Keratinocyte (primary cell): ENCODE measurements around the gene CCDC175. TPM values are rescaled to one million over a fixed set of nuclear protein-coding genes. Genes with fewer than 3 reads are reported as not detected.

Source experiments
- DNase-seq: peaks from one replicate; pipeline ENCODE4 v3.0.0-alpha.2; 2011; ENCODE audit warnings: low read depth, missing footprints, low spot score
- FAIRE-seq: peaks from 2 replicates; lab custom pipeline; 2011; peaks lifted over from hg19 to GRCh38; lab: Jason Lieb, UNC
- H2AFZ ChIP-seq: 2 replicates; pipeline ENCODE4 v1.6.0; 2012; ENCODE audit warnings: low read length, control low read depth, inconsistent platforms; ENCODE audit not compliant: control insufficient read depth
- H3K27ac ChIP-seq: 2 replicates; pipeline ENCODE4 v1.5.1; 2011; ENCODE audit warnings: low read length; ENCODE audit not compliant: control insufficient read depth, insufficient read depth
- H3K27me3 ChIP-seq: 3 replicates; pipeline ENCODE4 v1.6.0; 2011; ENCODE audit warnings: low read length; ENCODE audit not compliant: control insufficient read depth, insufficient read depth; ENCODE audit errors: extremely low read depth
- H3K36me3 ChIP-seq, 2 experiments: 2 replicates in 1 of 2; 3 replicates in 1 of 2; pipeline ENCODE4 v1.5.1; 2011; ENCODE audit warnings: low read length in 2 of 2, mild to moderate bottlenecking in 1 of 2; ENCODE audit not compliant: control insufficient read depth in 2 of 2, insufficient read depth in 2 of 2; ENCODE audit errors: extremely low read depth in 1 of 2
- H3K4me1 ChIP-seq: 3 replicates; pipeline ENCODE4 v1.5.1; 2011; ENCODE audit warnings: low read length; ENCODE audit not compliant: control insufficient read depth, insufficient read depth; ENCODE audit errors: extremely low read depth
- H3K4me2 ChIP-seq: 3 replicates; pipeline ENCODE4 v1.6.0; 2011; ENCODE audit warnings: low read depth, low read length; ENCODE audit not compliant: control insufficient read depth, insufficient read depth; ENCODE audit errors: extremely low read depth
- H3K4me3 ChIP-seq, 3 experiments: fragments of 200-600 bp in 1 of 3; sonication (generic) in 1 of 3; 2 replicates in 2 of 3; 3 replicates in 1 of 3; pipeline ENCODE4 v1.5.1; 2011 to 2016; ENCODE audit warnings: low read length in 3 of 3, mild to moderate bottlenecking in 3 of 3, control low read depth in 2 of 3, inconsistent platforms in 1 of 3, low read depth in 1 of 3, mixed read lengths in 1 of 3, mixed run types in 1 of 3, moderate library complexity in 1 of 3; ENCODE audit not compliant: control insufficient read depth in 2 of 3, insufficient read depth in 2 of 3; ENCODE audit errors: extremely low read depth in 1 of 3
- H3K79me2 ChIP-seq: 2 replicates; pipeline ENCODE4 v1.6.0; 2012; ENCODE audit warnings: low read length; ENCODE audit not compliant: control insufficient read depth, insufficient read depth
- H3K9ac ChIP-seq: 3 replicates; pipeline ENCODE4 v1.6.0; 2011; ENCODE audit warnings: low read length; ENCODE audit not compliant: control insufficient read depth, insufficient read depth; ENCODE audit errors: extremely low read depth
- H3K9me1 ChIP-seq: 3 replicates; pipeline ENCODE4 v1.6.0; 2011; ENCODE audit warnings: low read length; ENCODE audit not compliant: control insufficient read depth, insufficient read depth; ENCODE audit errors: extremely low read depth
- H3K9me3 ChIP-seq: 2 replicates; pipeline ENCODE4 v1.5.1; 2012; ENCODE audit warnings: low read depth, low read length; ENCODE audit not compliant: control insufficient read depth
- H4K20me1 ChIP-seq: 3 replicates; pipeline ENCODE4 v1.6.0; 2011; ENCODE audit warnings: low read length; ENCODE audit not compliant: control insufficient read depth, insufficient read depth; ENCODE audit errors: extremely low read depth
- CTCF ChIP-seq, 3 experiments: IDR thresholded peaks in 1 of 3; conservative IDR thresholded peaks in 1 of 3; optimal IDR thresholded peaks in 1 of 3; 2 replicates in 2 of 3; 3 replicates in 1 of 3; pipeline versions ENCODE3 to v1.5.1; 2011; ENCODE audit warnings: low read length in 3 of 3, mild to moderate bottlenecking in 3 of 3, moderate library complexity in 2 of 3, control low read depth in 1 of 3, inconsistent platforms in 1 of 3; ENCODE audit not compliant: insufficient read depth in 2 of 3; ENCODE audit errors: extremely low read depth in 1 of 3
- EZH2 ChIP-seq: IDR thresholded peaks from one replicate; pipeline ENCODE4 v1.6.1; 2012; ENCODE audit warnings: inconsistent platforms, mild to moderate bottlenecking, low read length, moderate library complexity
- dilution Hi-C: fragments of 300-500 bp; cut with MboI; formaldehyde crosslinking; loops from one replicate; pipeline ENCODE4 v1.7.0; 2020; ENCODE audit warnings: low sequenced_read_pairs; ENCODE audit not compliant: extremely low pct_ligation_motif_present
- polyA plus RNA-seq, 5 experiments: library from polyadenylated mRNA; depleted of rRNA in 3 of 5; stranded (reverse) in 3 of 5; stranded (forward) in 1 of 5; unstranded in 1 of 5; fragments of >200 nt; gene quantifications; 1 replicate in 1 of 5; 2 replicates in 3 of 5; 3 replicates in 1 of 5; pipeline versions ENCODE4 v1.2.1 to v1.2.3, GENCODE V29; 2011 to 2012; ENCODE audit warnings: missing spikeins in 2 of 5, low read depth in 1 of 5, low replicate concordance in 1 of 5

CCDC175 gene
- polyA plus RNA-seq, 1 donor (not counting 4 experiments of a cell fraction or from before 2014, with no cell fraction given): not detected

DNA sequence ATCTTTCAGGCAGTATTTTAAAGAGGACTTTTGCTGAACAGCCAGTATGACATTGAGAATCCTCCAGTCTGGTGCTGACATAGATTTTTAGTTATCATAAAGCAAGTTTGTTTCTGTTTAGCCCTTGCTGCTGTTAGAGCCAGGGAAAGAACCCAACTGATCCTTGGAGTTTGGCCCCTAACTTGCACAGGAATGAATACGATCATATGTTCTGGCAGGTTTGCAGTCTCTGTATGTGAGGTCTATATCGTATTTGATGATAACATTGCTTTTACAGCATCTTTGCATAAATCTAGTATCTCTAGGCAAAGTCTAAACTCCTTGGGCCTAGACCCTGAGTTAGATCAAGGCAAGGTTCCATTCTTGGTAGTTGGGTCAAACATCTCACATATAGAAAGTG is 4.3 kb upstream of the CCDC175 start:
- peaks cover 10% of the 10 kb centered on the region for H3K27me3 ChIP-seq
- no peak for TF ChIP-seq CTCF (optimal IDR thresholded peaks at IDR 0.05 in 1 of 3, IDR thresholded peaks at IDR 0.05 in 1 of 3, conservative IDR thresholded peaks at IDR 0.05 in 1 of 3; ENCODE audit: extremely low read depth in 1 of 3, insufficient read depth in 2 of 3, low read length in 3 of 3)
- TF ChIP-seq EZH2: no peak
- no peaks in the 10 kb centered on the region for H4K20me1 ChIP-seq
- dilution Hi-C loops: no loop called here
- H3K4me1 ChIP-seq: peaks cover 5% of the 10 kb centered on the region
- H3K9ac ChIP-seq: no peak overlapping the region
- no peak overlapping the region for H3K27ac ChIP-seq
- no peak overlapping the region for H3K4me2 ChIP-seq
- H3K79me2 ChIP-seq: no peaks in the 10 kb centered on the region
- no peak for DNase-seq
- H3K9me3 ChIP-seq: no peaks in the 10 kb centered on the region
- no peaks in the 10 kb centered on the region for H3K36me3 ChIP-seq
- no peak overlapping the region for H3K4me3 ChIP-seq
- no peak for FAIRE-seq
- no peaks in the 10 kb centered on the region for H3K9me1 ChIP-seq
- H2AFZ ChIP-seq: no peak overlapping the region

- no peak overlapping the region for H3K9ac ChIP-seq
- H3K4me2 ChIP-seq: no peak overlapping the region
- H3K36me3 ChIP-seq: no peaks in the 10 kb centered on the region
- H3K9me3 ChIP-seq: no peaks in the 10 kb centered on the region
- no peak overlapping the region for H3K4me3 ChIP-seq
- no peaks in the 10 kb centered on the region for H3K9me1 ChIP-seq
- no peak overlapping the region for H2AFZ ChIP-seq
- TF ChIP-seq CTCF (optimal IDR thresholded peaks at IDR 0.05 in 1 of 3, IDR thresholded peaks at IDR 0.05 in 1 of 3, conservative IDR thresholded peaks at IDR 0.05 in 1 of 3; ENCODE audit: extremely low read depth in 1 of 3, insufficient read depth in 2 of 3, low read length in 3 of 3) (peak in 2 of 3 experiments; percentile 13 to 42), EZH2 (no peak)
- DNase-seq (no peak), FAIRE-seq (no peak)
- no peaks in the 10 kb centered on the region for H3K4me1 ChIP-seq
- dilution Hi-C loops: no loop called here
- H3K27me3 ChIP-seq: peaks cover 11% of the 10 kb centered on the region
- no peak overlapping the region for H3K27ac ChIP-seq
- no peaks in the 10 kb centered on the region for H3K79me2 ChIP-seq
- H4K20me1 ChIP-seq: no peaks in the 10 kb centered on the region
Measured at GRCh38 chr14:59570122-59570521, 6.5 kb downstream of the CCDC175 start.
